MM.1S (cell line): ENCODE data around the gene ZNF677.
"Not testable (repeated sequence)": the region's sequence is repeated elsewhere in the genome, so short reads cannot be mapped to it uniquely, and the experiment has no call there.

ENCODE experiments used
- DNase-seq: peaks from one replicate; pipeline ENCODE4 v3.0.0-alpha.2; 2015
- H2AFZ ChIP-seq: fragments of 300-600 bp; sonication (generic); 2 replicates; pipeline ENCODE4 v1.6.0; 2016; ENCODE audit warnings: antibody characterized with exemption, low read length
- H3F3A ChIP-seq: fragments of 300-600 bp; sonication (generic); 2 replicates; pipeline ENCODE4 v1.6.1; 2016; ENCODE audit warnings: mild to moderate bottlenecking, antibody characterized with exemption, low read length, moderate library complexity, mixed read lengths; ENCODE audit not compliant: insufficient read depth
- H3K27ac ChIP-seq: fragments of 300-600 bp; sonication (generic); 2 replicates; pipeline ENCODE4 v1.5.1; 2016; ENCODE audit warnings: mild to moderate bottlenecking, low read length
- H3K27me3 ChIP-seq: fragments of 300-600 bp; sonication (generic); replicated peaks from 2 replicates; pipeline ENCODE4 v1.6.0; 2016; ENCODE audit warnings: low read length; ENCODE audit not compliant: insufficient read depth
- H3K36me3 ChIP-seq: fragments of 300-600 bp; sonication (generic); replicated peaks from 2 replicates; pipeline ENCODE4 v1.6.1; 2016; ENCODE audit warnings: mild to moderate bottlenecking, low read length, mixed read lengths; ENCODE audit not compliant: insufficient read depth
- H3K4me1 ChIP-seq: fragments of 300-600 bp; sonication (generic); 2 replicates; pipeline ENCODE4 v1.6.1; 2016; ENCODE audit warnings: low read length, mixed read lengths
- H3K4me2 ChIP-seq: fragments of 300-600 bp; sonication (generic); 2 replicates; pipeline ENCODE4 v1.6.0; 2016; ENCODE audit warnings: low read depth, low read length
- H3K4me3 ChIP-seq: fragments of 300-600 bp; sonication (generic); 2 replicates; pipeline ENCODE4 v1.5.1; 2016; ENCODE audit warnings: low read length, mixed read lengths
- H3K79me2 ChIP-seq: fragments of 300-600 bp; sonication (generic); 2 replicates; pipeline ENCODE4 v1.6.1; 2016; ENCODE audit warnings: mixed run types, low read length, mixed read lengths
- H3K9ac ChIP-seq: fragments of 300-600 bp; sonication (generic); 2 replicates; pipeline ENCODE4 v1.6.1; 2016; ENCODE audit warnings: low read length, mixed read lengths
- H3K9me2 ChIP-seq: fragments of 300-600 bp; sonication (generic); replicated peaks from 2 replicates; pipeline ENCODE4 v1.6.1; 2016; ENCODE audit warnings: mild to moderate bottlenecking, low read length, mixed read lengths; ENCODE audit not compliant: insufficient read depth
- H3K9me3 ChIP-seq: fragments of 300-600 bp; sonication (generic); replicated peaks from 2 replicates; pipeline ENCODE4 v1.6.1; 2016; ENCODE audit warnings: mild to moderate bottlenecking, low read length, mixed read lengths; ENCODE audit not compliant: insufficient read depth
- H4K20me1 ChIP-seq: fragments of 300-600 bp; sonication (generic); 2 replicates; pipeline ENCODE4 v1.6.1; 2016; ENCODE audit warnings: mild to moderate bottlenecking, low read length, moderate library complexity, mixed read lengths; ENCODE audit not compliant: insufficient read depth
- CTCF ChIP-seq: fragments of 300-600 bp; sonication (generic); IDR thresholded peaks from 2 replicates; pipeline ENCODE4 v1.5.1; 2016; ENCODE audit warnings: antibody characterized with exemption, low read length, mixed read lengths
- EZH2 ChIP-seq: fragments of 300-600 bp; sonication (generic); optimal IDR thresholded peaks from 2 replicates; pipeline ENCODE3; 2017; ENCODE audit warnings: low read depth, mild to moderate bottlenecking, antibody characterized with exemption, low read length, mixed read lengths
- EZH2phosphoT487 ChIP-seq: fragments of 300-600 bp; sonication (generic); IDR thresholded peaks from 2 replicates; pipeline ENCODE4 v1.6.1; 2018; ENCODE audit warnings: antibody characterized with exemption, low read length

The ZNF677 gene

GRCh38 chr19:53192771-53193534, 61.7 kb downstream of the ZNF677 start, which contains the start of gene ZNF665:
Gene ZNF665 (minus strand): TSS chr19:53193358. CDS start chr19:53182898, 10,460 bp downstream.
- no peak within 1 kb of the TSS for H3K9ac ChIP-seq
- no peak for TF ChIP-seq EZH2
- TF ChIP-seq CTCF = no peak
- no peak for TF ChIP-seq EZH2phosphoT487
- no peak within 1 kb of the TSS for H3K27ac ChIP-seq
- H4K20me1 ChIP-seq = no peaks in the 10 kb centered on the region
- H2AFZ ChIP-seq = no peak within 1 kb of the TSS
- H3F3A ChIP-seq = no peaks in the 10 kb centered on the region
- DNase-seq = no peak
- H3K4me2 ChIP-seq = no peak within 1 kb of the TSS
- no peaks in the 10 kb centered on the region for H3K9me2 ChIP-seq
- no peaks in the 10 kb centered on the region for H3K79me2 ChIP-seq
- no peaks in the 10 kb centered on the region for H3K27me3 ChIP-seq
- H3K9me3 ChIP-seq = no peaks in the 10 kb centered on the region
- H3K4me3 ChIP-seq = no peak within 1 kb of the TSS
- no peaks in the 10 kb centered on the region for H3K36me3 ChIP-seq
- H3K4me1 ChIP-seq = no peaks in the 10 kb centered on the region

GRCh38 chr19:53190253-53190652, 64.4 kb downstream of the ZNF677 start:
- no peaks in the 10 kb centered on the region for H4K20me1 ChIP-seq
- H3K27ac ChIP-seq = no peak overlapping the region
- H3K4me2 ChIP-seq = no peak overlapping the region
- H3K36me3 ChIP-seq = no peaks in the 10 kb centered on the region
- no peak overlapping the region for H3K4me3 ChIP-seq
- no peaks in the 10 kb centered on the region for H3F3A ChIP-seq
- H3K27me3 ChIP-seq = no peaks in the 10 kb centered on the region
- no peak overlapping the region for H3K9ac ChIP-seq
- H3K9me3 ChIP-seq = no peaks in the 10 kb centered on the region
- no peaks in the 10 kb centered on the region for H3K79me2 ChIP-seq
- no peak overlapping the region for H2AFZ ChIP-seq
- no peak for DNase-seq
- no peaks in the 10 kb centered on the region for H3K9me2 ChIP-seq
- TF ChIP-seq EZH2phosphoT487 (no peak), EZH2 (no peak), CTCF (no peak)
- H3K4me1 ChIP-seq = no peaks in the 10 kb centered on the region

- DNase-seq = not testable (repeated sequence)
Measured at GRCh38 chr19:53189691-53190198, 64.9 kb downstream of the ZNF677 start.

More at GRCh38 chr19:53189691-53190198, 64.9 kb downstream of the ZNF677 start:
- not testable (repeated sequence) for H3K36me3 ChIP-seq, H3K4me3 ChIP-seq, H3K4me2 ChIP-seq, H4K20me1 ChIP-seq, H2AFZ ChIP-seq, H3F3A ChIP-seq, H3K9ac ChIP-seq, H3K4me1 ChIP-seq, H3K79me2 ChIP-seq, H3K9me3 ChIP-seq, H3K27ac ChIP-seq, H3K9me2 ChIP-seq, H3K27me3 ChIP-seq
